ENCODE data around the gene FLT3.
A peak's percentile ranks its signal among the peaks of the same experiment; 100 is the strongest.

The FLT3 gene

GRCh38 chr13:27956576-27957300 is 143.6 kb downstream of the FLT3 start:
- DNase-seq: no peak

- no peak for DNase-seq
Observed at GRCh38 chr13:27955014-27955591, 145.3 kb downstream of the FLT3 start.

GRCh38 chr13:27954406-27954851 is 145.9 kb downstream of the FLT3 start:
- peak; percentile 58 to 70 for DNase-seq

- peak; percentile 73 to 87 for DNase-seq
Observed at GRCh38 chr13:27953676-27954405, 146.5 kb downstream of the FLT3 start.

All from NCI-H524 (cell line).